Spleen (tissue), 11 donors: Measurements from ENCODE around the gene CEP170B. TPM values are rescaled to one million over a fixed set of nuclear protein-coding genes. Genes with fewer than 3 reads are reported as not detected.
A peak's percentile ranks its signal among the peaks of the same experiment; 100 is the strongest.

Experiments used
- DNase-seq: peaks from one replicate; pipeline ENCODE4 v3.0.0-alpha.2; 2020
- H3K27ac ChIP-seq, 8 donors: fragments of 200-600 bp; sonication (generic) in 7 of 8; 1 replicate in 4 of 8; 2 replicates in 4 of 8; pipeline versions ENCODE4 v1.5.0 to v1.8.0; 2016 to 2021; ENCODE audit warnings: inconsistent platforms in 4 of 8, mild to moderate bottlenecking in 4 of 8, moderate library complexity in 1 of 8
- H3K27me3 ChIP-seq, 7 donors: fragments of 200-600 bp; sonication (generic) in 6 of 7; replicated peaks in 1 of 7; 1 replicate in 4 of 7; 2 replicates in 3 of 7; pipeline versions ENCODE4 v1.5.0 to v1.8.0; 2016 to 2021; ENCODE audit warnings: inconsistent platforms in 3 of 7, mild to moderate bottlenecking in 1 of 7
- H3K36me3 ChIP-seq, 6 donors: fragments of 200-600 bp; sonication (generic) in 5 of 6; 1 replicate in 4 of 6; 2 replicates in 2 of 6; pipeline versions ENCODE4 v1.5.0 to v1.8.0; 2016 to 2021; ENCODE audit warnings: inconsistent platforms in 2 of 6
- H3K4me1 ChIP-seq, 6 donors: fragments of 200-600 bp; sonication (generic) in 5 of 6; 1 replicate in 3 of 6; 2 replicates in 3 of 6; pipeline versions ENCODE4 v1.5.0 to v1.8.0; 2016 to 2021; ENCODE audit warnings: inconsistent platforms in 3 of 6
- H3K4me3 ChIP-seq, 8 donors: fragments of 200-600 bp; sonication (generic) in 7 of 8; 1 replicate in 4 of 8; 2 replicates in 4 of 8; pipeline versions ENCODE4 v1.5.0 to v1.8.0; 2016 to 2021; ENCODE audit warnings: inconsistent platforms in 4 of 8, mild to moderate bottlenecking in 4 of 8, moderate library complexity in 2 of 8
- H3K9me3 ChIP-seq, 8 donors: fragments of 200-600 bp; sonication (generic) in 7 of 8; 1 replicate in 4 of 8; 2 replicates in 4 of 8; pipeline versions ENCODE4 v1.5.0 to v1.8.0; 2016 to 2021; ENCODE audit warnings: inconsistent platforms in 4 of 8
- CTCF ChIP-seq, 11 experiments: fragments of 200-600 bp in 7 of 11; fragments of 450-650 bp in 4 of 11; sonication (generic) in 4 of 11; IDR thresholded peaks in 8 of 11; conservative IDR thresholded peaks in 3 of 11; 1 replicate in 7 of 11; 2 replicates in 4 of 11; pipeline versions ENCODE4 v1.4.0 to v1.8.0; 2016 to 2021; ENCODE audit warnings: antibody characterized with exemption in 11 of 11, inconsistent platforms in 4 of 11, mild to moderate bottlenecking in 1 of 11
- POLR2A ChIP-seq, 3 donors: fragments of 450-650 bp; IDR thresholded peaks; one replicate each; pipeline ENCODE4 v1.5.1; 2017; ENCODE audit warnings: antibody characterized with exemption in 3 of 3, mild to moderate bottlenecking in 1 of 3
- POLR2AphosphoS5 ChIP-seq, 3 donors: sonication (generic); formaldehyde crosslinking; IDR thresholded peaks; one replicate each; pipeline ENCODE4 v1.5.1; 2017; ENCODE audit warnings: antibody characterized with exemption in 3 of 3
- WGBS, 5 donors: extraction: QIAGEN DNeasy Blood & Tissue Kit in 3 of 5; methylation state at CpG; one replicate each; pipeline versions ENCODE4 v1.1.5 to v1.1.7; 2013 to 2018; 5-methylcytosine and 5-hydroxymethylcytosine counted together
- intact Hi-C: fragments of 100-400 bp; cut with DNase I; formaldehyde crosslinking; loops from one replicate; pipeline ENCODE4 v1.15.0; 2023; ENCODE audit warnings: low total_unique reads
- polyA plus RNA-seq, 3 donors: library from polyadenylated mRNA; stranded (reverse); fragments of 200-250 nt; gene quantifications; one replicate each; pipeline ENCODE4 v1.2.1, GENCODE V29; 2013
- total RNA-seq, 7 donors: library from RNA; depleted of rRNA in 3 of 7; stranded (reverse); fragments of >200 nt in 3 of 7; fragmentation: NEBNext Ultra II Directional in 4 of 7; extraction: Animal tissue kit (Norgen Biotek cat#: 25700) in 4 of 7; gene quantifications; one replicate each; pipeline versions ENCODE4 v1.1.0 to v1.2.1, GENCODE V29; 2016 to 2021
- donor health status: healthy with polysubstance abuse.
- donor health status: DM: no; HTN: no; CAD: no; lungs with moderate emphysema.
- donor health status: DM: no; HTN: no; CAD: no.
- donor health status: Bipolar disorder and iron deficiency.
- donor health status: healthy.
- donor health status: DM: no; HTN: no; CAD: no.
- donor health status: DM: yes; HTN: yes; CAD: no.

Gene CEP170B
- total and polyA plus RNA-seq, 10 donors, result 0.58 to 12.6 (median 5.7) TPM

GRCh38 chr14:104845834-104846441, 19.1 kb upstream of the CEP170B start:
- H3K27me3 ChIP-seq, result peaks cover 0 to 94% (median 38%) of the 10 kb centered on the region in 7 donors
- peaks cover 6 to 21% (median 18%) of the 10 kb centered on the region in 6 donors for H3K4me1 ChIP-seq
- no peak overlapping the region for H3K4me3 ChIP-seq
- H3K9me3 ChIP-seq, result no peaks in the 10 kb centered on the region
- WGBS, 5 donors, result 70 to 86% (median 84%) methylated on average over 3 of the region's 3 CpGs
- H3K36me3 ChIP-seq, result no peaks in the 10 kb centered on the region
- peak; percentile 15 for DNase-seq
- TF ChIP-seq CTCF (IDR thresholded peaks at IDR 0.05 in 8 of 11, conservative IDR thresholded peaks at IDR 0.05 in 3 of 11), result no peak
- no peak for TF ChIP-seq POLR2A (IDR thresholded peaks at IDR 0.05)
- no peak for TF ChIP-seq POLR2AphosphoS5 (IDR thresholded peaks at IDR 0.05)
- intact Hi-C loops, result no loop called here
- H3K27ac ChIP-seq, result no peak overlapping the region

GRCh38 chr14:104852280-104852663, 12.8 kb upstream of the CEP170B start:
- Histone ChIP-seq H3K27ac (no peak overlapping the region), H3K4me1 (no peaks in the 10 kb centered on the region), H3K4me3 (no peak overlapping the region), H3K9me3 (no peaks in the 10 kb centered on the region), H3K27me3 (peaks cover 0 to 66% (median 11%) of the 10 kb centered on the region in 7 donors), H3K36me3 (no peaks in the 10 kb centered on the region)
- 48 to 68% (median 65%) methylated on average over 8 of the region's 8 CpGs for WGBS, 5 donors
- TF ChIP-seq POLR2AphosphoS5 (IDR thresholded peaks at IDR 0.05), result no peak
- TF ChIP-seq CTCF (IDR thresholded peaks at IDR 0.05 in 8 of 11, conservative IDR thresholded peaks at IDR 0.05 in 3 of 11), result no peak
- no peak for TF ChIP-seq POLR2A (IDR thresholded peaks at IDR 0.05)
- no peak for DNase-seq
- intact Hi-C loops, result no loop called here

GRCh38 chr14:104855532-104856090, 9.5 kb upstream of the CEP170B start:
- intact Hi-C loops, result no loop called here
- Histone ChIP-seq H3K4me1 (no peaks in the 10 kb centered on the region), H3K27me3 (peaks cover 0 to 35% (median 11%) of the 10 kb centered on the region in 7 donors), H3K9me3 (no peaks in the 10 kb centered on the region), H3K4me3 (no peak overlapping the region), H3K36me3 (no peaks in the 10 kb centered on the region), H3K27ac (no peak overlapping the region)
- 71 to 82% (median 81%) methylated on average over 12 of the region's 12 CpGs for WGBS, 5 donors
- DNase-seq, result no peak
- no peak for TF ChIP-seq POLR2AphosphoS5 (IDR thresholded peaks at IDR 0.05)
- no peak for TF ChIP-seq POLR2A (IDR thresholded peaks at IDR 0.05)
- no peak for TF ChIP-seq CTCF (IDR thresholded peaks at IDR 0.05 in 8 of 11, conservative IDR thresholded peaks at IDR 0.05 in 3 of 11)

- intact Hi-C loops, result no loop called here
- Histone ChIP-seq H3K4me1 (no peaks in the 10 kb centered on the region), H3K36me3 (no peaks in the 10 kb centered on the region), H3K27ac (no peak overlapping the region), H3K27me3 (peaks cover 0 to 28% (median 11%) of the 10 kb centered on the region in 7 donors), H3K4me3 (no peak overlapping the region), H3K9me3 (no peaks in the 10 kb centered on the region)
- no peak for TF ChIP-seq CTCF (IDR thresholded peaks at IDR 0.05 in 8 of 11, conservative IDR thresholded peaks at IDR 0.05 in 3 of 11)
- peak; percentile 64 for DNase-seq
- 78 to 87% (median 78%) methylated on average over 17 to 21 of the region's 21 CpGs for WGBS, 5 donors
Observed at GRCh38 chr14:104856157-104856868, 8.8 kb upstream of the CEP170B start.
